ENCODE measurements around the gene CCKAR. TPM values are rescaled to one million over a fixed set of nuclear protein-coding genes. Genes with fewer than 3 reads are reported as not detected.

Gene CCKAR
- total RNA-seq, 1 experiment from 2014 or later: not detected

- Mint-ChIP-seq H3K27me3 (ENCODE audit: low read depth) (no peaks in the 10 kb centered on the region), H3K36me3 (no peaks in the 10 kb centered on the region), H3K4me3 (no peak overlapping the region), H3K9me3 (peaks cover 20% of the 10 kb centered on the region), H3K27ac (no peak overlapping the region), H3K4me1 (no peaks in the 10 kb centered on the region)
- TF ChIP-seq E2F4 (CRISPR knock-in tag; IDR thresholded peaks at IDR 0.05; ENCODE audit: borderline replicate concordance, low read depth) (no peak), GTF2I (CRISPR knock-in tag; conservative IDR thresholded peaks at IDR 0.05) (no peak), CTCF (IDR thresholded peaks at IDR 0.05) (no peak), NR2C2 (CRISPR knock-in tag; IDR thresholded peaks at IDR 0.05) (no peak), ZNF138 (CRISPR knock-in tag; conservative IDR thresholded peaks at IDR 0.05) (no peak), ZNF121 (CRISPR knock-in tag; IDR thresholded peaks at IDR 0.05) (no peak), FOXP1 (CRISPR knock-in tag; IDR thresholded peaks at IDR 0.05; ENCODE audit: borderline replicate concordance) (no peak), ERG (CRISPR knock-in tag; IDR thresholded peaks at IDR 0.05) (no peak), NFE2L1 (CRISPR knock-in tag; IDR thresholded peaks at IDR 0.05) (no peak), FOXP4 (CRISPR knock-in tag; IDR thresholded peaks at IDR 0.05) (no peak), SOX15 (CRISPR knock-in tag; IDR thresholded peaks at IDR 0.05) (no peak), JUN (CRISPR knock-in tag; IDR thresholded peaks at IDR 0.05) (no peak), NR1H2 (CRISPR knock-in tag; IDR thresholded peaks at IDR 0.05) (no peak), MAX (CRISPR knock-in tag; IDR thresholded peaks at IDR 0.05) (no peak)
- TF ChIP-seq, protein P1, sequence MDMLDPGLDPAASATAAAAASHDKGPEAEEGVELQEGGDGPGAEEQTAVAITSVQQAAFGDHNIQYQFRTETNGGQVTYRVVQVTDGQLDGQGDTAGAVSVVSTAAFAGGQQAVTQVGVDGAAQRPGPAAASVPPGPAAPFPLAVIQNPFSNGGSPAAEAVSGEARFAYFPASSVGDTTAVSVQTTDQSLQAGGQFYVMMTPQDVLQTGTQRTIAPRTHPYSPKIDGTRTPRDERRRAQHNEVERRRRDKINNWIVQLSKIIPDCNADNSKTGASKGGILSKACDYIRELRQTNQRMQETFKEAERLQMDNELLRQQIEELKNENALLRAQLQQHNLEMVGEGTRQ (CRISPR knock-in tag; IDR thresholded peaks at IDR 0.05): no peak
- ATAC-seq (no peak), DNase-seq (ENCODE audit: low spot score) (no peak)
- CTCF ChIA-PET: no interaction called here
- POLR2A ChIA-PET: no interaction called here
These were observed 13.6 kb upstream of the CCKAR start for GRCh38 chr4:26503844-26504243.

DNA sequence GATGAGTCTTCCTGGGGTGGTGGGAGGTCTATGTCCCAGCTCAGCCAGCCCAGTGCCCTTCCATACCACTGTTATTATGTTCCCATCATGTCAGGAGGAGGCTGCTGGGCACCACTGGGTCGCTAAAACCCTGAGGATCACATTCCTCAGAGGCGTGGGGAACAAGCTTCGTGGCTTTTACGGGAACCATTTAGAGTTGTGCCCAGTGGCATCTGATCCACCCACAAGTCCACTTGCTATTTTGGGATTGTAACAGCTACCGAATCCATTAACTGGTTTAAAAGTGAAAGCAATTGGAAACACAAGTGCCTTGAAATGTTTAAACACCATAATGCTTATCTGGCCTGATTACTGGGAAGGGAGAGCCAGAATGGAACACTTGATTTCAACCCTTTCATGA is 13.1 kb upstream of the CCKAR start:
- no peak for ATAC-seq
- Mint-ChIP-seq H3K4me1 (no peaks in the 10 kb centered on the region), H3K36me3 (no peaks in the 10 kb centered on the region), H3K27ac (no peak overlapping the region), H3K9me3 (peaks cover 22% of the 10 kb centered on the region), H3K27me3 (ENCODE audit: low read depth) (no peaks in the 10 kb centered on the region), H3K4me3 (no peak overlapping the region)
- no peak for DNase-seq (ENCODE audit: low spot score)
- TF ChIP-seq KAT7 (CRISPR knock-in tag; IDR thresholded peaks at IDR 0.05; ENCODE audit: borderline replicate concordance) (no peak), ZNF138 (CRISPR knock-in tag; conservative IDR thresholded peaks at IDR 0.05) (no peak), MXD4 (CRISPR knock-in tag; IDR thresholded peaks at IDR 0.05; ENCODE audit: borderline replicate concordance) (no peak)
- TF ChIP-seq, protein P2, sequence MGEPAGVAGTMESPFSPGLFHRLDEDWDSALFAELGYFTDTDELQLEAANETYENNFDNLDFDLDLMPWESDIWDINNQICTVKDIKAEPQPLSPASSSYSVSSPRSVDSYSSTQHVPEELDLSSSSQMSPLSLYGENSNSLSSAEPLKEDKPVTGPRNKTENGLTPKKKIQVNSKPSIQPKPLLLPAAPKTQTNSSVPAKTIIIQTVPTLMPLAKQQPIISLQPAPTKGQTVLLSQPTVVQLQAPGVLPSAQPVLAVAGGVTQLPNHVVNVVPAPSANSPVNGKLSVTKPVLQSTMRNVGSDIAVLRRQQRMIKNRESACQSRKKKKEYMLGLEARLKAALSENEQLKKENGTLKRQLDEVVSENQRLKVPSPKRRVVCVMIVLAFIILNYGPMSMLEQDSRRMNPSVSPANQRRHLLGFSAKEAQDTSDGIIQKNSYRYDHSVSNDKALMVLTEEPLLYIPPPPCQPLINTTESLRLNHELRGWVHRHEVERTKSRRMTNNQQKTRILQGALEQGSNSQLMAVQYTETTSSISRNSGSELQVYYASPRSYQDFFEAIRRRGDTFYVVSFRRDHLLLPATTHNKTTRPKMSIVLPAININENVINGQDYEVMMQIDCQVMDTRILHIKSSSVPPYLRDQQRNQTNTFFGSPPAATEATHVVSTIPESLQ (CRISPR knock-in tag; IDR thresholded peaks at IDR 0.05): no peak
- TF ChIP-seq, protein P3, sequence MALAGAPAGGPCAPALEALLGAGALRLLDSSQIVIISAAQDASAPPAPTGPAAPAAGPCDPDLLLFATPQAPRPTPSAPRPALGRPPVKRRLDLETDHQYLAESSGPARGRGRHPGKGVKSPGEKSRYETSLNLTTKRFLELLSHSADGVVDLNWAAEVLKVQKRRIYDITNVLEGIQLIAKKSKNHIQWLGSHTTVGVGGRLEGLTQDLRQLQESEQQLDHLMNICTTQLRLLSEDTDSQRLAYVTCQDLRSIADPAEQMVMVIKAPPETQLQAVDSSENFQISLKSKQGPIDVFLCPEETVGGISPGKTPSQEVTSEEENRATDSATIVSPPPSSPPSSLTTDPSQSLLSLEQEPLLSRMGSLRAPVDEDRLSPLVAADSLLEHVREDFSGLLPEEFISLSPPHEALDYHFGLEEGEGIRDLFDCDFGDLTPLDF (CRISPR knock-in tag; IDR thresholded peaks at IDR 0.05): no peak
- ChIA-PET POLR2A (no interaction called here), CTCF (no interaction called here)
